ENCODE results near the gene IL22RA1. TPM values are rescaled to one million over a fixed set of nuclear protein-coding genes. Genes with fewer than 3 reads are reported as not detected.
A peak's percentile ranks its signal among the peaks of the same experiment; 100 is the strongest.

IL22RA1 gene
- total RNA-seq, 1 donor from 2014 or later = not detected

DNA sequence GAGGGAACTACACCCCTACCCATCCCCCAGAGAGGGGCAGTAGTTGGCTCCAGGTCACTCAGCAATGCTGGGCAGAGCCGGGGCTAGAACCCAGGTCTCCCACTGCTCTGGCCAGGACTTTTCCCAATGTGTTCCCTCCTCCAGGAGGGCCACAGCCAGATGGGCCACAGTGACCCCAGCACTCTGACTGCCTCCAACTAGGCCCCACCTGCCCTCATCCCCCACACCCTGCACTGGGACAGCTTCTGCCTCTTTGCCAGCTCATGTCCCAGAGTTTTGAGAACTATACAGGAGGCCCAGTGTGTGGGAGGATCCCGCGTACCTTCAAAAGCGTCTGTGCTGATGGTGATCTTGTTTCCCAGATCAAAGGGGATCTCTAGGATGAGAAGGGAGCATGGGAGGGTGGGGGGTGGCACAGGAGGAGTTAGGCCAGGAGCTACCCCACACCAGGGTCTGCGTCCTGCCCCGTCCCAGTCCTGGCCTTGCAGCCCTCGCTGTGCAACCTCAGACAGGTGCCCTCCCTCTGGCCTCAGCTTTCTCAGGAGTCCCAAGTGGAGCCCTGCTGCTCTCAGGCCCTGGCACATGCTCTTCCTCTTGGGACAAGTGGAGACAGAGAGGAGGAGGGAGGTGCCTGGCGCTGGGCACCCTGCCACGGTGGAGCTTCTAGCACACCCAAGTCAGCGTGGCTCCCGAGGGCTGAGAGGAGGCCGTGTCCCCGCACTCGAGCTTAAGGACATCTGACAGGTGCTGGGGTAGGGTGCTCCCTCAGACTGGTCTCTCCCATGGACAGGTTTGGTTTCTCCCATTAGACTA, 53.0 kb downstream of the IL22RA1 start:
- DNase-seq (ENCODE audit: low spot score) = no peak
- H3K27ac Mint-ChIP-seq (ENCODE audit: unreplicated experiment) = no peak overlapping the region
- no peaks in the 10 kb centered on the region for H3K36me3 Mint-ChIP-seq (ENCODE audit: low read depth, unreplicated experiment)
- H3K9me3 Mint-ChIP-seq (ENCODE audit: unreplicated experiment) = no peaks in the 10 kb centered on the region
- peaks cover 1% of the 10 kb centered on the region for H3K4me1 Mint-ChIP-seq (ENCODE audit: unreplicated experiment)
- H3K27me3 Mint-ChIP-seq (ENCODE audit: unreplicated experiment) = peaks cover 4% of the 10 kb centered on the region
- TF ChIP-seq CTCF (IDR thresholded peaks at IDR 0.05; ENCODE audit: unreplicated experiment) = no peak
- H3K4me3 Mint-ChIP-seq (ENCODE audit: unreplicated experiment) = no peak overlapping the region

- DNase-seq (ENCODE audit: low spot score) = no peak
- Mint-ChIP-seq H3K36me3 (ENCODE audit: low read depth, unreplicated experiment) (no peaks in the 10 kb centered on the region), H3K4me3 (ENCODE audit: unreplicated experiment) (no peak overlapping the region)
Measured at GRCh38 chr1:24089027-24089742, 53.8 kb downstream of the IL22RA1 start.

DNA sequence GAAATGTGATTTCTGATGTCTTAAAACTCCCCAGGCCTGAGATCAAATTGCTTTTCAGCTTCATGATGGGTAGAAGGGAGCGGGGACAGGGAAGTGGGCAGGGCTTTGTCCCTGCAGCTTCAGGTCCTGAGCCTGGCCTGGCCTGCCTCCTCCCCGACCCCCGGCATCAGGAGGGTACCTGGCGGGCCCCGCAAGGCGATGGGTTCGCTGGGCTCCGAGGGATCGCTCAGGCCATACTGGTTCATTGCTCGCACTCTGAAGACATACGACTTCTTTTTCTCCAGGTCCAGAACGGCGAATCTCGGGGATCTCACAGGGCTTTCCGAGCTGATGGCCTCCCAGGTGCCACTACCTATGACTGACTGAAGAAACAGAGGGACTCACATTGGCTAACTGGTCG, 56.5 kb downstream of the IL22RA1 start:
- Mint-ChIP-seq H3K27me3 (ENCODE audit: unreplicated experiment) (peaks cover 10% of the 10 kb centered on the region), H3K4me1 (ENCODE audit: unreplicated experiment) (peaks cover 7% of the 10 kb centered on the region), H3K27ac (ENCODE audit: unreplicated experiment) (no peak overlapping the region), H3K4me3 (ENCODE audit: unreplicated experiment) (no peak overlapping the region), H3K9me3 (ENCODE audit: unreplicated experiment) (no peaks in the 10 kb centered on the region), H3K36me3 (ENCODE audit: low read depth, unreplicated experiment) (no peaks in the 10 kb centered on the region)
- TF ChIP-seq CTCF (IDR thresholded peaks at IDR 0.05; ENCODE audit: unreplicated experiment) = no peak
- DNase-seq (ENCODE audit: low spot score) = no peak

More at GRCh38 chr1:24089027-24089742, 53.8 kb downstream of the IL22RA1 start:
- TF ChIP-seq CTCF (IDR thresholded peaks at IDR 0.05; ENCODE audit: unreplicated experiment) = no peak
- H3K4me1 Mint-ChIP-seq (ENCODE audit: unreplicated experiment) = peaks cover 3% of the 10 kb centered on the region
- H3K27ac Mint-ChIP-seq (ENCODE audit: unreplicated experiment) = no peak overlapping the region
- H3K9me3 Mint-ChIP-seq (ENCODE audit: unreplicated experiment) = no peaks in the 10 kb centered on the region
- peaks cover 4% of the 10 kb centered on the region for H3K27me3 Mint-ChIP-seq (ENCODE audit: unreplicated experiment)

GRCh38 chr1:24085546-24085945, 57.4 kb downstream of the IL22RA1 start:
- peaks cover 7% of the 10 kb centered on the region for H3K4me1 Mint-ChIP-seq (ENCODE audit: unreplicated experiment)
- H3K4me3 Mint-ChIP-seq (ENCODE audit: unreplicated experiment) = no peak overlapping the region
- no peaks in the 10 kb centered on the region for H3K36me3 Mint-ChIP-seq (ENCODE audit: low read depth, unreplicated experiment)
- H3K9me3 Mint-ChIP-seq (ENCODE audit: unreplicated experiment) = no peaks in the 10 kb centered on the region
- peaks cover 9% of the 10 kb centered on the region for H3K27me3 Mint-ChIP-seq (ENCODE audit: unreplicated experiment)
- TF ChIP-seq CTCF (IDR thresholded peaks at IDR 0.05; ENCODE audit: unreplicated experiment) = no peak
- no peak for DNase-seq (ENCODE audit: low spot score)
- no peak overlapping the region for H3K27ac Mint-ChIP-seq (ENCODE audit: unreplicated experiment)

DNA sequence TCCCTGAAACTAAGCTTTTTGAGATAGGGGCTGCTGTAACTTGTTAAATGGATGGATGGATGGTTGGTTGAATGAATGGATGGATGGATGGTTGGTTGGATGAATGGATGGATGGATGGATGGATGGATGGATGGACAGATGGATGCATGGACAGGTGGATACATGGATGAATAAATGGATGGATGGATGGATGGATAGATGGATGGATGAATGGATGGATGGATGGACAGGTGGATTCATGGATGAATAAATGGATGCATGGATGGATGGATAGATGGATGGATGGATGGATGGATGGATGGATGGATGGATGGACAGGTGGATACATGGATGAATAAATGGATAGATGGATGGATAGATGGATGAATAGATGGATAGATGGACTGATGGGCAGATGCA, 57.9 kb downstream of the IL22RA1 start:
- H3K27me3 Mint-ChIP-seq (ENCODE audit: unreplicated experiment) = peaks cover 12% of the 10 kb centered on the region
- peaks cover 7% of the 10 kb centered on the region for H3K4me1 Mint-ChIP-seq (ENCODE audit: unreplicated experiment)
- no peaks in the 10 kb centered on the region for H3K9me3 Mint-ChIP-seq (ENCODE audit: unreplicated experiment)
- no peak for TF ChIP-seq CTCF (IDR thresholded peaks at IDR 0.05; ENCODE audit: unreplicated experiment)
- no peaks in the 10 kb centered on the region for H3K36me3 Mint-ChIP-seq (ENCODE audit: low read depth, unreplicated experiment)
- no peak overlapping the region for H3K27ac Mint-ChIP-seq (ENCODE audit: unreplicated experiment)
- H3K4me3 Mint-ChIP-seq (ENCODE audit: unreplicated experiment) = peak overlapping the region; percentile 2
- DNase-seq (ENCODE audit: low spot score) = no peak
